Uterus (tissue), 4 donors: Measurements from ENCODE around the gene ANKRD11. TPM values are rescaled to one million over a fixed set of nuclear protein-coding genes. Genes with fewer than 3 reads are reported as not detected.

ENCODE experiments used
- DNase-seq, 2 donors: peaks; one replicate each; pipeline ENCODE4 v3.0.0-alpha.2; 2019 to 2020
- H3K27ac ChIP-seq, 2 donors: fragments of 200-600 bp; sonication (generic); 1 replicate in 1 of 2; 2 replicates in 1 of 2; pipeline ENCODE4 v1.5.1; 2016 to 2018
- H3K27me3 ChIP-seq, 2 donors: fragments of 200-600 bp; sonication (generic); one replicate each; pipeline ENCODE4 v1.5.1; 2018 to 2019; ENCODE audit warnings: control low read depth in 1 of 2
- H3K36me3 ChIP-seq, 2 donors: fragments of 200-600 bp; sonication (generic); one replicate each; pipeline ENCODE4 v1.5.1; 2019; ENCODE audit warnings: control low read depth in 1 of 2
- H3K4me1 ChIP-seq, 2 donors: fragments of 200-600 bp; sonication (generic); one replicate each; pipeline ENCODE4 v1.5.1; 2018 to 2019; ENCODE audit warnings: control low read depth in 1 of 2
- H3K4me3 ChIP-seq, 2 donors: fragments of 200-600 bp; sonication (generic); 1 replicate in 1 of 2; 2 replicates in 1 of 2; pipeline ENCODE4 v1.5.1; 2018 to 2019; ENCODE audit warnings: mild to moderate bottlenecking in 1 of 2
- H3K9me3 ChIP-seq, 2 donors: fragments of 200-600 bp; sonication (generic); one replicate each; pipeline ENCODE4 v1.5.1; 2019; ENCODE audit warnings: control low read depth in 1 of 2
- POLR2A ChIP-seq, 2 donors: fragments of 450-650 bp; IDR thresholded peaks; one replicate each; pipeline ENCODE4 v1.6.1; 2016; ENCODE audit warnings: antibody characterized with exemption in 2 of 2, mild to moderate bottlenecking in 1 of 2, moderate library complexity in 1 of 2
- intact Hi-C: fragments of 100-400 bp; cut with DNase I; formaldehyde crosslinking; loops from one replicate; pipeline ENCODE4 v1.15.1; 2023; ENCODE audit warnings: low total_unique reads
- total RNA-seq, 4 donors: library from RNA; depleted of rRNA in 3 of 4; stranded (reverse); fragments of >200 nt in 3 of 4; gene quantifications; one replicate each; pipeline versions ENCODE4 v1.1.0 to v1.2.4, GENCODE V29; 2014 to 2023
- TF ChIP-seq, protein P1 (sequence below), 4 experiments: fragments of 200-600 bp in 2 of 4; fragments of 450-650 bp in 2 of 4; sonication (generic) in 2 of 4; IDR thresholded peaks; one replicate each; pipeline ENCODE4 v1.5.1; 2016 to 2019; ENCODE audit warnings: antibody characterized with exemption in 4 of 4, mild to moderate bottlenecking in 2 of 4, moderate library complexity in 1 of 4
- donor health status: DM: yes; HTN: yes; CAD: no.

The ANKRD11 gene
- total RNA-seq, 4 donors from 2014 or later = 20.5 to 182 (median 45.5) TPM

DNA sequence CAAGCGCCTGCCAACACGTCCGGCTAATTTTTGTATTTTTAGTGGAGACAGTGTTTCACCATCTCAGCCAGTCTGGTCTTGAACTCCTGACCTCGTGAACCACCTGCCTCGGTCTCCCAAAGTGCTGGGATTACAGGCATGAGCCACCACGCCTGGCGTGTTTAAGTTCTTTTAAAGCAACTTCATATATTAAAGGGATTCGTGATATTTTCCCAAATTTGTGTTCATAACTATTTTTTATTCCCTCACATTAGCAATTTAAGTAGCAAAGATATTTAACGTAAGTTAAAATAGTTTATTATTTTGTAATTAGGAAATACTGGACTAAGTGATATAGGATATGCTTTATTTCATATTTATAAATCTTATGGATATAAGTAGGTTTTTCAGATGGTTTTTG, 22.1 kb upstream of the ANKRD11 start:
- H3K36me3 ChIP-seq = no peaks in the 10 kb centered on the region
- TF ChIP-seq, protein P1, sequence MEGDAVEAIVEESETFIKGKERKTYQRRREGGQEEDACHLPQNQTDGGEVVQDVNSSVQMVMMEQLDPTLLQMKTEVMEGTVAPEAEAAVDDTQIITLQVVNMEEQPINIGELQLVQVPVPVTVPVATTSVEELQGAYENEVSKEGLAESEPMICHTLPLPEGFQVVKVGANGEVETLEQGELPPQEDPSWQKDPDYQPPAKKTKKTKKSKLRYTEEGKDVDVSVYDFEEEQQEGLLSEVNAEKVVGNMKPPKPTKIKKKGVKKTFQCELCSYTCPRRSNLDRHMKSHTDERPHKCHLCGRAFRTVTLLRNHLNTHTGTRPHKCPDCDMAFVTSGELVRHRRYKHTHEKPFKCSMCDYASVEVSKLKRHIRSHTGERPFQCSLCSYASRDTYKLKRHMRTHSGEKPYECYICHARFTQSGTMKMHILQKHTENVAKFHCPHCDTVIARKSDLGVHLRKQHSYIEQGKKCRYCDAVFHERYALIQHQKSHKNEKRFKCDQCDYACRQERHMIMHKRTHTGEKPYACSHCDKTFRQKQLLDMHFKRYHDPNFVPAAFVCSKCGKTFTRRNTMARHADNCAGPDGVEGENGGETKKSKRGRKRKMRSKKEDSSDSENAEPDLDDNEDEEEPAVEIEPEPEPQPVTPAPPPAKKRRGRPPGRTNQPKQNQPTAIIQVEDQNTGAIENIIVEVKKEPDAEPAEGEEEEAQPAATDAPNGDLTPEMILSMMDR (IDR thresholded peaks at IDR 0.05) = no peak
- TF ChIP-seq POLR2A (IDR thresholded peaks at IDR 0.05) = no peak

DNA sequence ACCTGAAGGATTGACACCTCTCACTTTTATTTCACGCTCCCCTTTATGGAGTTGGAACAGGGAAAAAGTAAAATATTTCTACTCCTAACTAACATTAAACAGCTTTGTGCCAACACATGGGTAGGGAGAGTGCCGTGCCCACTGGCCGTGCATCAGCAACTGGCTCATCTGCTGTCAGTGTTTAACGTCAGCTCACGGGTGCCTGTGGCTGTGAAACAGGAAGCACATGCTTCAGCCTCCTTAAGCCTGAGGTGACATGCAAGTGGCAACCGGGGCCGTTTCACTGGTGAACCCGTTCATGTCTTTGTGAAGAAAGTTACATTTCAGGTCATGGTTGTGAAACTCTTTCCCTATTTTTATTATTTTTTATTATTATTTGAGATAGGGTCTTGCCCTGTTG, 21.0 kb upstream of the ANKRD11 start:
- Histone ChIP-seq H3K27me3 (no peaks in the 10 kb centered on the region), H3K9me3 (no peaks in the 10 kb centered on the region), H3K4me3 (no peak overlapping the region), H3K4me1 (peaks cover 0 to 6% of the 10 kb centered on the region in 2 donors), H3K36me3 (no peaks in the 10 kb centered on the region), H3K27ac (no peak overlapping the region)
- TF ChIP-seq POLR2A (IDR thresholded peaks at IDR 0.05) = no peak
- TF ChIP-seq, protein P1 (IDR thresholded peaks at IDR 0.05) = no peak
- intact Hi-C loops = no loop called here
- DNase-seq = no peak

More for the DNA sequence above, 22.1 kb upstream of the ANKRD11 start:
- Histone ChIP-seq H3K27me3 (no peaks in the 10 kb centered on the region), H3K9me3 (no peaks in the 10 kb centered on the region), H3K27ac (no peak overlapping the region), H3K4me1 (peaks cover 0 to under 1% of the 10 kb centered on the region in 2 donors), H3K4me3 (no peak overlapping the region)
- DNase-seq = no peak
- intact Hi-C loops = no loop called here

DNA sequence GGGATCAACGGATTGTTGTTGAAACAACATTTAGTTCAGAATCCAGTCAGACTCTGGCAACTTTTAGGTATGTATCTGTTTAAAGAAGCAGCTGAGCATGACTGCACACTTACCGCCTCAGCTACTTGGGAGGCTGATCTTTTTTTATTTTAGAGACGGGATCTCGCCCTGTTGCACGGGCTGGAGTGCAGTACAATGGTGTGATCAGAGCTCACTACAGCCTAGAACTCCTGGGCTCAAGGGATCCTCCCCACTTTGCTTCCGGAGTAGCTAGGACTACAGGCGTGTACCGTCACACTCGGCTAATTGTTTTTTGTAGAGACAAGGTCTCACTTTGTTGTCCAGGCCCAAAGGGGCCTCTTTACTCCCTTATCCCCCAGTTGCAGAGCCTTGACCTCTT, 20.2 kb upstream of the ANKRD11 start:
- Histone ChIP-seq H3K36me3 (no peaks in the 10 kb centered on the region), H3K27ac (no peak overlapping the region), H3K4me1 (peaks cover 0 to 6% of the 10 kb centered on the region in 2 donors), H3K4me3 (no peak overlapping the region), H3K9me3 (no peaks in the 10 kb centered on the region), H3K27me3 (no peaks in the 10 kb centered on the region)
- TF ChIP-seq POLR2A (IDR thresholded peaks at IDR 0.05) = no peak
- TF ChIP-seq, protein P1 (IDR thresholded peaks at IDR 0.05) = no peak
- DNase-seq = no peak
- intact Hi-C loops = no loop called here

DNA sequence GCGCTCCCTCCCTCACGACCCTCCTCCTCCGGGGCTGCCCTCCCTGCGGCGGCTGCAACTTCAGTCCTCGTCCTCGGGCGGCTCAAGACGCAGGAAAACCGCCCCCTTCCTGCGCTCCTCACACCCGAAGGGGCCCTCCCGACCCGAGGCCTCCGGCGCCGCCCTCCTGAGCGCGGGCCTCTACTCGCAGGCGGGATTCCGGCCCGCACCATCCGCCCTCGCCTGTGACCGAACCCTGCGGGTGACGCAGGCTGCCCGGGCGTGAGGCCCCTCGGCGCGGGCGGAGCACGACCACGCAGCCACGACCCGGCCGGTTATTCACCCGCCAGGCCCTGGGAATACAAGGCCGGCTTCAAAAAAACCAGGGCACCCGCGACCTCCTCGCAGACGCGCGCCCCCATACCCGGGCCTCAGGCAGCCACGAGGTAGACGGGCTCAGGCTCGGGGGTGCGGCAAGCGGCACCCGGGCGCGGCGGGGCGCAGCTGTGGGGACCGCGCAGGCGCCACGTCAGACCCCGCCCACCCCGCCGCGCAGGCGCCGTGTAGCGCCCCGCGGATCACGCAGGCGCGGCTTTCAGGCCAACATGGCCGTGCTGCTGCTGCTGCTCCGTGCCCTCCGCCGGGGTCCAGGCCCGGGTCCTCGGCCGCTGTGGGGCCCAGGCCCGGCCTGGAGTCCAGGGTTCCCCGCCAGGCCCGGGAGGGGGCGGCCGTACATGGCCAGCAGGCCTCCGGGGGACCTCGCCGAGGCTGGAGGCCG, 17.7 kb upstream of the ANKRD11 start, which contains the start of gene SPG7:
Gene SPG7, plus strand, starts transcription at position 570 of the 757 bp plus-strand sequence. Its CDS starts 15 bp downstream, at position 585.
- TF ChIP-seq, protein P1 (IDR thresholded peaks at IDR 0.05) = peak in 2 of 4 experiments; percentile 6 to 15
- peak; percentile 92 to 96 for TF ChIP-seq POLR2A (IDR thresholded peaks at IDR 0.05)
- H3K27me3 ChIP-seq = no peaks in the 10 kb centered on the region
- intact Hi-C loops = loop anchor here (10.0 kb wide), 1 partner anchor 183 kb away; no protein-coding TSS in a partner anchor
- peak; percentile 75 to 89 for DNase-seq
- no peaks in the 10 kb centered on the region for H3K9me3 ChIP-seq
- H3K27ac ChIP-seq = peak within 1 kb of the TSS; percentile 90 to 94
- H3K4me3 ChIP-seq = peak within 1 kb of the TSS; percentile 61 to 94
- no peaks in the 10 kb centered on the region for H3K36me3 ChIP-seq
- peaks cover 0 to 6% of the 10 kb centered on the region in 2 donors for H3K4me1 ChIP-seq

DNA sequence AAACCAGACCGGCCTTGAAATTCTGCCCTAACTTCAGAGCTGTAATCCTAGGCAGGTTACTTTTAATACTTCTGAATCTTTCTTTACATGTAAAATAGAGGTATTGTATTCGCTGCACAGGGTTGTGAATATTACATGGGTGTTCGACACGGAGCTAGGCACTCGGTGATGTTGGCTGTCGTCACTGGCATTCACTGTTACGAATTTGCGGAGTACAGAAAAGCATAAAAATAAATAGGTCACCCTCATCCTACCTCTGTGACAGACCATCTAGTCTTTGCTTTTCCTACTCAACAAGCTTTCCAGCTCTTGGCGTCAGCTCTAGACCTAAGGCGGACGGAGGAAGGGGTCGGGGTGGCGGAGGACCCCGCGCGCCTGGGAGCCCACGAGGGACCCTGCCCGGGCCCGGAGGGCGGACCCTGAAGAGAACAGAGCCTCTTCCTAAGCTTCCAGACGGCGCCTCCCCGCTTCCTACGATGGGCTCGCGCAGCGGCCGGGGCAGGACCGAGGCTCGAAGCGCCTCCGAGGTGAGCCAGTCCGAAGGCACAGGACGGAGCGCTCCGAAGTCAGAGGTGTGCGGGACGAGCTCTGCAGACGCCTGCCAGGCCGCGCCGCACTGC, 17.0 kb upstream of the ANKRD11 start:
- no peaks in the 10 kb centered on the region for H3K27me3 ChIP-seq
- H3K4me3 ChIP-seq = peak overlapping the region; percentile 61 to 94
- H3K9me3 ChIP-seq = no peaks in the 10 kb centered on the region
- no peak for DNase-seq
- intact Hi-C loops = loop anchor here (10.0 kb wide), 1 partner anchor 183 kb away; no protein-coding TSS in a partner anchor
- TF ChIP-seq, protein P1 (IDR thresholded peaks at IDR 0.05) = no peak
- no peak for TF ChIP-seq POLR2A (IDR thresholded peaks at IDR 0.05)
- H3K36me3 ChIP-seq = no peaks in the 10 kb centered on the region
- peaks cover 0 to 6% of the 10 kb centered on the region in 2 donors for H3K4me1 ChIP-seq
- H3K27ac ChIP-seq = peak overlapping the region; percentile 90 to 94
